Astrocyte (in vitro differentiated cells and primary cell): Measurements from ENCODE around the gene NLRP8. TPM values are rescaled to one million over a fixed set of nuclear protein-coding genes. Genes with fewer than 3 reads are reported as not detected.
"Not testable (repeated sequence)": the region's sequence is repeated elsewhere in the genome, so short reads cannot be mapped to it uniquely, and the experiment has no call there.

Source experiments
- DNase-seq: peaks from one replicate; pipeline ENCODE4 v3.0.0-alpha.2; 2010; ENCODE audit warnings: low read depth
- FAIRE-seq: peaks from 2 replicates; lab custom pipeline; 2011; peaks lifted over from hg19 to GRCh38; lab: Jason Lieb, UNC
- H2AFZ ChIP-seq: 2 replicates; pipeline ENCODE4 v1.6.0; 2012; ENCODE audit warnings: low read depth, low read length, inconsistent platforms
- H3K27ac ChIP-seq: 2 replicates; pipeline ENCODE4 v1.5.1; 2011; ENCODE audit warnings: low read depth, low read length, inconsistent platforms
- H3K27me3 ChIP-seq: 2 replicates; pipeline ENCODE4 v1.6.0; 2011; ENCODE audit warnings: low read length, inconsistent platforms; ENCODE audit not compliant: insufficient read depth
- H3K36me3 ChIP-seq: 2 replicates; pipeline ENCODE4 v1.5.1; 2011; ENCODE audit warnings: low read length, inconsistent platforms; ENCODE audit not compliant: insufficient read depth
- H3K4me1 ChIP-seq: 2 replicates; pipeline ENCODE4 v1.5.1; 2011; ENCODE audit warnings: low read length, inconsistent platforms; ENCODE audit not compliant: insufficient read depth
- H3K4me2 ChIP-seq: 2 replicates; pipeline ENCODE4 v1.6.0; 2012; ENCODE audit warnings: low read length, inconsistent platforms
- H3K4me3 ChIP-seq: 2 replicates; pipeline ENCODE4 v1.5.1; 2011; ENCODE audit warnings: low read depth, mild to moderate bottlenecking, low read length, inconsistent platforms; ENCODE audit not compliant: insufficient read depth
- H3K79me2 ChIP-seq: 2 replicates; pipeline ENCODE4 v1.6.0; 2012; ENCODE audit warnings: mild to moderate bottlenecking, low read length, inconsistent platforms; ENCODE audit not compliant: insufficient read depth
- H3K9ac ChIP-seq: 2 replicates; pipeline ENCODE4 v1.6.0; 2012; ENCODE audit warnings: mild to moderate bottlenecking, low read length, inconsistent platforms
- H3K9me3 ChIP-seq: 2 replicates; pipeline ENCODE4 v1.5.1; 2012; ENCODE audit warnings: low read depth, mild to moderate bottlenecking, low read length, inconsistent platforms; ENCODE audit not compliant: insufficient read depth
- H4K20me1 ChIP-seq: 2 replicates; pipeline ENCODE4 v1.6.0; 2012; ENCODE audit warnings: low read length, inconsistent platforms; ENCODE audit not compliant: insufficient read depth
- H3K27ac Mint-ChIP-seq: one replicate; pipeline ENCODE4 v1.8.0; 2021; ENCODE audit warnings: mild to moderate bottlenecking, mixed read lengths; ENCODE audit not compliant: unreplicated experiment
- H3K27me3 Mint-ChIP-seq: one replicate; pipeline ENCODE4 v1.8.0; 2021; ENCODE audit warnings: low read depth, mixed read lengths; ENCODE audit not compliant: unreplicated experiment
- H3K36me3 Mint-ChIP-seq: one replicate; pipeline ENCODE4 v1.8.0; 2021; ENCODE audit warnings: low read depth, mixed read lengths; ENCODE audit not compliant: unreplicated experiment
- H3K4me1 Mint-ChIP-seq: one replicate; pipeline ENCODE4 v1.8.0; 2021; ENCODE audit warnings: low read depth, mixed read lengths; ENCODE audit not compliant: unreplicated experiment
- H3K4me3 Mint-ChIP-seq: one replicate; pipeline ENCODE4 v1.8.0; 2021; ENCODE audit warnings: mild to moderate bottlenecking, moderate library complexity, mixed read lengths; ENCODE audit not compliant: unreplicated experiment
- H3K9me3 Mint-ChIP-seq: one replicate; pipeline ENCODE4 v1.8.0; 2021; ENCODE audit warnings: mild to moderate bottlenecking, mixed read lengths; ENCODE audit not compliant: unreplicated experiment
- CTCF ChIP-seq: IDR thresholded peaks from 2 replicates; pipeline ENCODE4 v1.5.1; 2011; ENCODE audit warnings: low read depth, mild to moderate bottlenecking, inconsistent platforms, low read length, moderate library complexity; ENCODE audit not compliant: insufficient read depth
- EZH2 ChIP-seq: IDR thresholded peaks from 2 replicates; pipeline ENCODE4 v1.6.1; 2012; ENCODE audit warnings: mild to moderate bottlenecking, low read length, inconsistent platforms; ENCODE audit not compliant: insufficient read depth
- total RNA-seq: library from RNA; stranded (reverse); gene quantifications from 2 replicates; pipeline ENCODE4 v1.2.1, GENCODE V29; 2021

Gene NLRP8
- total RNA-seq, 1 donor from 2014 or later, result not detected

- Histone ChIP-seq H3K9ac (no peak overlapping the region), H3K4me3 (no peak overlapping the region), H3K79me2 (no peaks in the 10 kb centered on the region), H3K4me1 (no peaks in the 10 kb centered on the region), H3K27me3 (no peaks in the 10 kb centered on the region), H2AFZ (no peak overlapping the region), H3K4me2 (no peak overlapping the region), H3K27ac (no peak overlapping the region), H3K36me3 (no peaks in the 10 kb centered on the region), H3K9me3 (peaks cover 11% of the 10 kb centered on the region), H4K20me1 (no peaks in the 10 kb centered on the region)
- FAIRE-seq, result no peak
- H3K4me3 Mint-ChIP-seq, result no peak overlapping the region
- H3K27ac Mint-ChIP-seq, result no peak overlapping the region
- no peaks in the 10 kb centered on the region for H3K36me3 Mint-ChIP-seq
- peaks cover 7% of the 10 kb centered on the region for H3K9me3 Mint-ChIP-seq
- no peak for TF ChIP-seq EZH2
- no peak for TF ChIP-seq CTCF
- DNase-seq, result no peak
- no peaks in the 10 kb centered on the region for H3K4me1 Mint-ChIP-seq
- no peaks in the 10 kb centered on the region for H3K27me3 Mint-ChIP-seq
Observed at GRCh38 chr19:55923556-55923955, 24.1 kb upstream of the NLRP8 start.

- no peak overlapping the region for H3K27ac ChIP-seq
- TF ChIP-seq CTCF (no peak), EZH2 (no peak)
- no peaks in the 10 kb centered on the region for H4K20me1 ChIP-seq
- Mint-ChIP-seq H3K4me1 (no peaks in the 10 kb centered on the region), H3K9me3 (peaks cover 10% of the 10 kb centered on the region), H3K27ac (no peak overlapping the region), H3K4me3 (no peak overlapping the region), H3K36me3 (no peaks in the 10 kb centered on the region), H3K27me3 (no peaks in the 10 kb centered on the region)
- no peak for DNase-seq
- H3K4me1 ChIP-seq, result no peaks in the 10 kb centered on the region
- no peak overlapping the region for H2AFZ ChIP-seq
- FAIRE-seq, result no peak
- no peak overlapping the region for H3K4me2 ChIP-seq
- no peak overlapping the region for H3K4me3 ChIP-seq
- no peaks in the 10 kb centered on the region for H3K27me3 ChIP-seq
- no peaks in the 10 kb centered on the region for H3K36me3 ChIP-seq
- no peak overlapping the region for H3K9ac ChIP-seq
- H3K9me3 ChIP-seq, result peaks cover 11% of the 10 kb centered on the region
- H3K79me2 ChIP-seq, result no peaks in the 10 kb centered on the region
Observed at GRCh38 chr19:55927991-55928390, 19.6 kb upstream of the NLRP8 start.

GRCh38 chr19:55929258-55929657 is 18.4 kb upstream of the NLRP8 start:
- H3K79me2 ChIP-seq, H3K27me3 ChIP-seq, H3K27ac Mint-ChIP-seq, H3K9me3 Mint-ChIP-seq, H3K36me3 ChIP-seq, DNase-seq, H3K36me3 Mint-ChIP-seq, H3K9ac ChIP-seq, H3K4me1 Mint-ChIP-seq, FAIRE-seq, H3K27me3 Mint-ChIP-seq, H3K4me3 ChIP-seq, H3K4me2 ChIP-seq, H3K4me1 ChIP-seq, H3K27ac ChIP-seq, H4K20me1 ChIP-seq, H2AFZ ChIP-seq, H3K4me3 Mint-ChIP-seq: not testable (repeated sequence)
- peaks cover 14% of the 10 kb centered on the region for H3K9me3 ChIP-seq
